GM12864 (cell line): ENCODE results near the gene NRCAM.

Source experiments
- DNase-seq: peaks from one replicate; pipeline ENCODE4 v3.0.0-alpha.2; 2011; ENCODE audit warnings: low read depth
- H3K4me3 ChIP-seq: 2 replicates; pipeline ENCODE4 v1.5.1; 2011; ENCODE audit warnings: mild to moderate bottlenecking, low read depth, low read length, control low read depth
- TF ChIP-seq, protein P1 (sequence below): IDR thresholded peaks from 2 replicates; pipeline ENCODE4 v1.5.1; 2011; ENCODE audit warnings: low read depth, mild to moderate bottlenecking, moderate library complexity, low read length, control low read depth, inconsistent platforms; ENCODE audit errors: missing control alignments

The NRCAM gene

DNA sequence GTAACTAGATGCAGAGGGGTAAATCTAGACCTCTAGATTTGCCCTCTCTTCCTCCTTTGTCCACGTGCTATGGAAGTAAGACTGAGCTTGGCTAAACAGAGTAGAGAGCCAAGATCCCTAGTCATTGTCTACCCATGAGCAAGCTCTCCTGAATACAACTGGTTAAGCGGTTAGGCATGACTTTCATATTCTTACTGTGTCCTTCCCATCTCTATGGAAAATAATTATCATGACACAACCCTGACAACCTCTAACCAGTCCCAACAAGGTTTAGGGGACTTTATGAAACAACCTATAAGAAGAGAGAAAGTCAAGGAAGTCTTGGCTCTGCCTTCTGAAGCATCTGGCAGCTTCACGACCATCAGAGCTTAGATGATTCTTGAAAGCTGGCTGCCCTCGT lies 318.2 kb downstream of the NRCAM start:
- H3K4me3 ChIP-seq: no peak overlapping the region
- TF ChIP-seq, protein P1, sequence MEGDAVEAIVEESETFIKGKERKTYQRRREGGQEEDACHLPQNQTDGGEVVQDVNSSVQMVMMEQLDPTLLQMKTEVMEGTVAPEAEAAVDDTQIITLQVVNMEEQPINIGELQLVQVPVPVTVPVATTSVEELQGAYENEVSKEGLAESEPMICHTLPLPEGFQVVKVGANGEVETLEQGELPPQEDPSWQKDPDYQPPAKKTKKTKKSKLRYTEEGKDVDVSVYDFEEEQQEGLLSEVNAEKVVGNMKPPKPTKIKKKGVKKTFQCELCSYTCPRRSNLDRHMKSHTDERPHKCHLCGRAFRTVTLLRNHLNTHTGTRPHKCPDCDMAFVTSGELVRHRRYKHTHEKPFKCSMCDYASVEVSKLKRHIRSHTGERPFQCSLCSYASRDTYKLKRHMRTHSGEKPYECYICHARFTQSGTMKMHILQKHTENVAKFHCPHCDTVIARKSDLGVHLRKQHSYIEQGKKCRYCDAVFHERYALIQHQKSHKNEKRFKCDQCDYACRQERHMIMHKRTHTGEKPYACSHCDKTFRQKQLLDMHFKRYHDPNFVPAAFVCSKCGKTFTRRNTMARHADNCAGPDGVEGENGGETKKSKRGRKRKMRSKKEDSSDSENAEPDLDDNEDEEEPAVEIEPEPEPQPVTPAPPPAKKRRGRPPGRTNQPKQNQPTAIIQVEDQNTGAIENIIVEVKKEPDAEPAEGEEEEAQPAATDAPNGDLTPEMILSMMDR: no peak
- no peak for DNase-seq

DNA sequence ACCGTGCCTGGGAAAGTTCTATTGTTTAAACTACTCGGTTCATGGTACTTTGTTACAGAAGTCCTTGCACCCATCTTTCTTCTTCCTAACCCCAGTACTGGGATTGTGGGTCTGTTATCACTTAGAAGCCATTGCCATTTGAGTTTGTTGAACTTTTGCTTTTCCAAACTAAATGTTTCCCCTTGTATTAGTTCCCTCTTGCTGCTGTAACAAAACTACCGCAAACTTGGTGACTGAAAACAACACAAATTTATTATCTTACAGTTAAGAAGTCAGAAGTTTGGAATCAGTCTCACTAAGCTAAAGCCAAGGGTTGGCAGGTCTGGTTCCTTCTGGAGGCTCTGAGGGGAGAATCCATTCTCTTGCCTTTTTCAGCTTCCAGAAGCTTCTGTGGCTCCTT lies 319.2 kb downstream of the NRCAM start:
- TF ChIP-seq, protein P1: no peak
- DNase-seq: no peak
- H3K4me3 ChIP-seq: no peak overlapping the region

DNA sequence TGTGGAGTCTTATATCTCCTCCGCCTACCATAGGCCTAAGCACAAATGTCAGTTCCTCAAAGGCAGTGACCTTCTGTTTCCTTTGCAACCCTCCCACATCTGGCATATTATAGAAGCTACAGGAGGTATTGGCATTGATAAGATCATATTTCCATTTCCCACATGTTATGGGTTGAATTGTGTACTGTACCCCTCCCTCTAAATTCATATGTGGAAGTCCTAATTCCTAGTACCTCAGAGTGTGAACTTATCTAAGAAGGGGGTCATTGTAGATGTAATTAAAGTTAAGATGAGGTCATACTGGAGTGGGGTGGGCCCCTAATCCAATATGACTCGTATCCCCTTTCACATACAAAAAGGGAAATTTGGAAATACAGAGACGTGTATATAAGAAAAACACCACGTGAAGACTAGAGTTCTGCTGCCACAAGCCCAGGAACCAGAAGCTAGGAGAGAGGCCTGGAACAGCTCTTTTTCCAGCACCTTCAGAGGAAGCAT lies 320.0 kb downstream of the NRCAM start:
- no peak for DNase-seq
- TF ChIP-seq, protein P1: no peak
- no peak overlapping the region for H3K4me3 ChIP-seq

DNA sequence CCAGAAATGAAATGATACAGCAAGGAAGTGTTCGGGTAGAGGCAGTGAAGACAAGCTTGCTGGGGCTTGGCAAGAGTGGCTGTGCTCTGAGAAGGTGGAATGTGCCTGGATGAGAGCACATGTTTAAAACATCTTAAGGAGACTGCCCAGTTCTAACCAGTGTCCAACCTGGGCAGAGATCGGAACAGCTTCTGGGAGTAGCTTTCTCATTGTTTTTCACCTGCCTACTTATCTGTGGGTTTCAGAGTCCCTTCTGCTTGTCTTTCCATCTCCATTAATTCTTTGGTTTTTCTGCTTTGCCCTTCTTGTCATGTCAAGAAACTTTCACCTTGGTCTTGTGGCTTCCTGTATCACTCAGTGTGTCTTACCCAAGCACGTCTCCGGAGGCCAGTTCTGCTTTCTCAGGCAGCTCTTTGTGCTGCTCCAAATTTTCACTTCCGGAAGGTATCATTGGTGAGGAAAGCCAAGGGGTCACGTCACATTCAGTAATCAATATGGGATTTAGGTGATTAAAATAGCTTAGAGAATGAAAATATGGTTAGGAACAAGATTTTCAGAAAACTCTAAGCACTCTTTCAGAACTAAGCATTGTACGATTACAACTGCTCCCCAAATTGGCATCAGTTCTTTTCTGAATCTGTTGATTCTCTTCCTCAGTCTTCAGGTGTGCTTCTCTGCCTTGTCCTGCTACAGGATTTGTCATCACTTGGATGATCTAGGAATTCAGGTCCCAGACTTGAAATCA lies 320.6 kb downstream of the NRCAM start:
- peak; percentile 71 for DNase-seq
- H3K4me3 ChIP-seq: no peak overlapping the region
- TF ChIP-seq, protein P1: no peak

DNA sequence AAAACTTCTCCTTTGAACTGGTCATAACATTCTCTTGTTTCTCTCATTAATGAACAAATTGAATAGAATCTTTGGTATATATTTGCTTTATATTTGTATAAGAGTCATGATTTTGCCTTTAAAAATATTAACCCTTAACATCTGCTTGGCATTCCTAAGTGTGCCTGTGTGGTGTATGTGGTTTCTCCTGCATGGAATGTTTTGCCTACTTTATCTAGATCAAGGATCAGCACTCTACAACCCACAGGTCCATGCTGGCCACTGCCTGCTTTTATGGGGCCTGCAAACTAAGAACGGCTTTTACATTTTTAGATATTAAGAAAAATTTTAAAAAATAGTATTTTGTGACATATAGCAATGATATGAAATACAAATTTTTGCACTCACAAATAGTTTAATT lies 321.8 kb downstream of the NRCAM start:
- no peak overlapping the region for H3K4me3 ChIP-seq
- TF ChIP-seq, protein P1: no peak
- no peak for DNase-seq

DNA sequence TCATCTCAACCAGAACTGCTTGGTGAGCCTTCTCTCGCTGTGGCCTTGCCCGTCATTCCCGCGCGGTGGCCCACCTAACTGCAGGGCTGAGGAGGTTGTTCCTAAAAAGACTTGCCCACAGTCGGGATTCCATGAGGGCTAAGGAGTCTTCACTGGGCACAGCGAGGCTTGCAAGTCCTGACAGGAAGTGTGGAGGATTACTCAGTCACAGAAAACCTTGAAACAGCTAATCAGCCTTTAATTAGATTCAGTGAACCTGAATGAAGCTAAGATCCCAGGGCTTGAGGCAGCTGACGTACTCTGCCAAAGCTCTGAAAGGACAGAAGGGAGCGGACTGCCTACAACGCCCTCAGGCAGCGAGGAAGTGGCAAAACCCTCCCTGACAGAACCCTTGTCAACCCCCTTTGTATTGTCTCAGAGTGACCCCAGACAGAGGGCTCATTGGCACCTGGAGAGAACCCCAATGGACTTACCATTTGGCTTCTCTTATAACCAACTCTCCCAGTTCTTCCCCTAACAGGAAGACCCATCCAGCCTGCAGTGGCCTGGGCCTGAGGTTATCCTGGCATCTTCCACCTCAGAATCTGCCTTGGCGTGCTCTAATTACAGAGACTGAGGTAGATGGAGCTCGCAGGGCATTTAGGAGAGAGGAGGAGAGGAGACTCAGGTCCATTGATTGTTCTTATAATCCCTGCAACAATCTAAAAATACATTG lies 323.5 kb downstream of the NRCAM start:
- TF ChIP-seq, protein P1: no peak
- DNase-seq: no peak
- no peak overlapping the region for H3K4me3 ChIP-seq

DNA sequence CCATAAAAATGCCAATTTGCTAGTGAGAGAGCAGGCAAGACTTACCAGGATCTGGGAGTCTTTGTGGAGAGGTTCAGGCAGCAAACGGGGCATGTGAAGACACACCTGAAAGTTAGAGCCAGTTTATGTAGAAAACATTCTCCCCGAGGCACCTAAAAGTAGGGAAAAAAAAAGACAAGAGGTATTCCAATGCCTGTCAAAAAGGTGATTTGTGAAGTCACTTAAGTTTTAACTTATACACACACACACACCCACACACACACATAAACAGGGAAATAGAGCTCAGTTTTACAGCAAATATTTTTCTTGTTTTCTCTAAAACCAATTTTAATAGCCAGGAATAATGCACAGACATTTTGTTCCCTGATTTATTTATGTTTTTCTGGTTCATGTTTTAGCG lies 326.0 kb downstream of the NRCAM start, which contains the start of gene LAMB4:
LAMB4 (minus strand) TSS at position 101 of the 400 bp plus-strand sequence. CDS start 7,197 bp downstream, outside the sequence.
- TF ChIP-seq, protein P1: no peak
- no peak for DNase-seq
- no peak within 1 kb of the TSS for H3K4me3 ChIP-seq
